A172 (cell line): ENCODE measurements around the gene NAV3. TPM values are rescaled to one million over a fixed set of nuclear protein-coding genes. Genes with fewer than 3 reads are reported as not detected.

Source experiments
- DNase-seq: peaks from one replicate; pipeline ENCODE4 v3.0.0-alpha.2; 2015; ENCODE audit warnings: low spot score
- total RNA-seq: library from RNA; depleted of rRNA; stranded (reverse); fragments of >200 nt; shearing (Covaris generic); gene quantifications from 2 replicates; pipeline ENCODE4 v1.2.3, GENCODE V29; 2014

The NAV3 gene
- total RNA-seq, 1 experiment from 2014 or later, result 52.0 TPM

DNA sequence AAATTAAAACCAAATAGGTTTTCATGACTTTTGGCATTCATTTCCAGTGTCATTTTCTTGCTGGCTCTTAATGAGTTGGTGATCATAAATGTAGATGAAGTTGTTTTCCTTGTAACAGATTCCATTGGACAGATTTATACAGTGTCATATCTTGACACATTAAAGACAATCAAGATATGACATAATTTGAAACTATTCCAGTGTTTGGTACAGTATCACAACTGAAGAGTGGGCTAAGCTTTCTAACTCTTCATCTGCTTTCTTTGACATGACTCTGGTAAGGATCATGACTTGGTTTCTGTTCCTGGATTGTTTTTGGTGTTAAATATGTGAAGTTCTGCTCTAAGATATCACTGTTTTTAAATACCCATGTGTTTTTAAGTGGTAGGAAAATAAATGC, 289.6 kb downstream of the NAV3 start:
- DNase-seq, result no peak

DNA sequence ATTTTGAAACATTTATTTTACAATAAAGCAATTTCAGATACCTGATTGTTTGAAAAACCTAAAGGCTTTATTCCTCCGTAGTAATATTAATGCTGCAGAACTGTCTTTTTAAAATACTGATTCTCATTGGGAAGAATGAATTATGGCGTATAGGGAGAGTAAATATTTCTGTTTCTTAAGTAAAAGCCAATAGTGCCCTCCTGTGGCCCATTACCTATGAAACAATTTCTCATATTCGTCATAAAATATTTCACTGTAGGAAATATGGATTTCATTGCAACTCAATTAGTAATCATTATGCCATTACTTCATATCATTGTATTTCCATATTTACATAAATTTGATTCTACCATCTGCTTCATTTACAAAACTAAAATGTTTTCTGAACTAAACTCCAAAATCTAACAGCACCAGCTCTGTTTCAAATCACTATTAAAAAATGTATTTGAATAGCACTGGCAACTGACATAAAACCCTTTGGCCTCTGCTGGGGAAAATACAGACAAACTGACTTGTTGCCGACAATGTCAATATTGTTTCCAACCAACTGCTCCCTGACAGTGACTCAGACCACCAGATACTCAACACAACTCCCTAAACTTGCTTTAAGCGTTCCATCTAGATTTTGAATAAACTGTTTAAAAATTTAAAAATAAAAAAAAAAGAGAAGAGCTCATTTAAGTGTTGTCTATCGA, 290.3 kb downstream of the NAV3 start:
- no peak for DNase-seq

DNA sequence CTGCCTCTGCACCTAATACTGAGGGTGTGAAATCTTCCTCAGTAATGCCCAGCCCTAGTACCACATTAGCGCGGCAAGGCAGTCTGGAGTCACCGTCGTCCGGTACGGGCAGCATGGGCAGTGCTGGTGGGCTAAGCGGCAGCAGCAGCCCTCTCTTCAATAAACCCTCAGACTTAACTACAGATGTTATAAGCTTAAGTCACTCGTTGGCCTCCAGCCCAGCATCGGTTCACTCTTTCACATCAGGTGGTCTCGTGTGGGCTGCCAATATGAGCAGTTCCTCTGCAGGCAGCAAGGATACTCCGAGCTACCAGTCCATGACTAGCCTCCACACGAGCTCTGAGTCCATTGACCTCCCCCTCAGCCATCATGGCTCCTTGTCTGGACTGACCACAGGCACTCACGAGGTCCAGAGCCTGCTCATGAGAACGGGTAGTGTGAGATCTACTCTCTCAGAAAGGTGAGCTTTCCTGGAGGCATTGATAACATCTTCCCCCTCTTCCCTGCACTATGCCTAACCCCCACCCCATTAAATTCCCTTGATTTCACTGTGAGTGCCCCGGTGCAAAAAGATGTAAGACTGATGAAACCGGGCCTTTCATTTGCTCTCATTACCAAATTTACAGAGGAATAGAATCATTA, 291.4 kb downstream of the NAV3 start:
- no peak for DNase-seq

DNA sequence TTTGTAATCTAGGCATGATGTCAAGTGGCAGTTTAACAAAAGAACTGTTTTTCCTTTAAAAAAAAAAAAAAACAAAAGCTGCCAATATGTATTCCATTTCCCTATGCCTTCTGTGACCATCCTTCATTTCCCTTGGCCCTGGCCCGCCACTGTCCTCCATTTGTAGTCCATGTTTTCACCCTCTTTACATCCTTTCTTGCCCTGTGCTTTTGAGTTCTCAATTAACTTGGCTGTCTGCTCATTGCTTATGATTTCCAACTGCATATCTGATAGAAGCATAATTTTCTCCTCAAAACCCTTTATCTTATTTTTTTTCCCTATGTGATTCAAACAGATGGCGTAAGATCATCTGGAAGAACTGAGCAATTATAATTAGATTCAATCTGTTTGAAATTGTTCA, 297.5 kb downstream of the NAV3 start:
- no peak for DNase-seq

DNA sequence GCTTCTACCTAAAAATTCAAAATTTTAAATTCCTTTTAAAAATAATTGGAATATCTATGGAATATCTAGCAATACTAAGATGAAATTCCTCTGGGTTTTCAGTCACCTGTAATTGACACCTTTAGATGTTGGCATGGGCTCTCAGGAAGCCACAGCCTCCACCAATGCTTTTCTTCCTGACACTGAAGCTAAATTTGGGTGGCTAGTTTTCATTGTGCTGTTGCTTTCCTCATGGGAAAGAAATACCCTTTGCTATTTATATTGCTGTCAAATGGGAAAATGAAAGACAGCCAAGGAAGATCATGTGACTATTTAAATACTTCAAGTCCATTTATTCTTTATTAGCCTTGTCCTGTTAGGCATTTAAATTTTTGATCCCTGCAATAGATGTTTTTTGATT, 313.0 kb downstream of the NAV3 start:
- DNase-seq, result no peak

DNA sequence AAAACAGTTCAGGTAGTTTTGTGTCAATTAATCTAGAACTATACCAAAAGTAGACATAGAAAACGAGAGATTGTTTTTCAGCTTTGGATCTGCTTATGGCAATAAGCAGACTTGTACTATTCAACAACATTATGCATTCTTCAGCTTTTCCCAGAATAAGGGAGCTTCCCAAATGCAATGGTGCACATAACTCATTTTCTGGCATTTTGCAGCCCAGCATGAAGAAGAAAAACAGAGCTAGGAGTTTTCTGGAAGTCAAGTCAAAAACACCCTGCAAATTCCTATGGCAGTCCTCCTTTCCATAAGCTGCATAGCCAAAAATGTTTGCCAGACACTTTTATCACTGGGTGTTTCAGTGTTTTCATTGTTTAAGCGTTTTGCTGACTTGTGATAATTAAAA, 314.7 kb downstream of the NAV3 start:
- no peak for DNase-seq

DNA sequence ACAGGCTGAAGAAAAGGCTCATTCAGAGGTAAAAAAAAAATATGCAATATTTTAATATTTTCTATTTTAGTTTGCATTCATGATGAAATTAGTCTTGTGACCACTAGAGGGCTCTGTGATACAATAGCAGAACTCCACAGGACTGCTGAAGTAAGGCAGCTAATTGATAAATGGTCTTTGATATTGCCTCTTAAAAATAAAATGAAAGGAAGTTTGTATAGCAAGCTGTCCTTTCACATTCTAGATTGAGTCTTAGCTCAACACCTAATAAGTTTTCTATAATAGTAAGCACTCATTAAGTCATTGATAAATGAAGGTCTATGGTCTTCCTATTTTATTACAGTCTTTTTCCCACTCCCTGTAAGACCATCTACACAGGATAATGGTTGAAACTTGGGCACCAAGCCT, 315.7 kb downstream of the NAV3 start:
- peak; percentile 10 for DNase-seq

DNA sequence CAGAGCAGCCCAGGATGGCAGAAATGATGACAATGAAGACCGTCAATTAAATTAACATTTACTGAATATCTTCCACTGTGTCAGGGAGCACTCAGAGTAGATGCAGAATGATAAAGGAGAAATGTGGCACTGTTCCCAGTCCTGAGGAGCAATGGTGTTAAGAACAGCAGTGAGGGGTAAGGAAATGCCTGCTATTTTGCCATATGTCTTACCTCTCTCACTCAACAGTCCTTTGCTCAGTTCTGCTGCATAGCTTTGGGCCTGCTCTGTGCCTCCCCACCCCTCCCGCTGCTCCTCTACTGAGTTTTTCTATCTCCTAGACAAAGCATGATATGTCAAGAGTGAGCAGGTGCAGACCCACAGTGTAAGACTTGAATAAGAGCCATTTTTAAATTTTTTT, 318.8 kb downstream of the NAV3 start:
- no peak for DNase-seq

DNA sequence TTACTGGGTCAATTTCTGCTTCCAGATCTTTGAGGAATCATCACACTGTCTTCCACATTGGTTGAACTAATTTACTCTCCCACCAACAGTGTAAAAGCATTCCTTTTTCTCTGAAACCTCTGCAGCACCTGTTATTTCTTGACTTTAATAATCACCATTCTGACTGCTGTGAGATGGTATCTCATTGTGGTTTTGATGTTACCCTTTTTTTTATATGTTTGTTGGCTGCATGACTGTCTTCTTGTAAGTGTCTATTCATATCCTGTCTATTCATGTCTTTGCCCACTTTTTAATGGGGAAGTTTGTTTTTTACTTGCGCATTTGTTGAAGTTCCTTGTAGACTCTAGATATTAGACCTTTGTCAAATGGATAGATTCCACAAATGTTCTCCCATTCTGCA, 324.9 kb downstream of the NAV3 start:
- DNase-seq, result no peak

DNA sequence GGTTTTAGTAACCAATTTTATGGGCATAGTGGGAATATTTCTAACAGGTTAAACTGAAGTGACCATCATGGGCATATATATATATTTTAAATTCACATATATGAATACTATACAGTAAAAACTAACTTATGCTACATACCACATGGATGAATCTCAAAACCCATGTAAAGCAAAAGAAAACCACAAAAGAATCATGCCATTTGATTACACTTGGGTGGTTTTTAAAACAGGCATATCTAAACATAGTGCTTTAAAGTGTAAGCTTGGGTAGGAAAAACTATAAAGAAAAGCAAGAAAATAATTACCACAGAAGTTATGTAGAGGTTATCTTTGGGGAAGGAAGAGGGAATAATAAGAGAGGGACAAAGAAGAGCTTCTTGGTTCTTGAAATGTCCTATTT, 326.1 kb downstream of the NAV3 start:
- no peak for DNase-seq

DNA sequence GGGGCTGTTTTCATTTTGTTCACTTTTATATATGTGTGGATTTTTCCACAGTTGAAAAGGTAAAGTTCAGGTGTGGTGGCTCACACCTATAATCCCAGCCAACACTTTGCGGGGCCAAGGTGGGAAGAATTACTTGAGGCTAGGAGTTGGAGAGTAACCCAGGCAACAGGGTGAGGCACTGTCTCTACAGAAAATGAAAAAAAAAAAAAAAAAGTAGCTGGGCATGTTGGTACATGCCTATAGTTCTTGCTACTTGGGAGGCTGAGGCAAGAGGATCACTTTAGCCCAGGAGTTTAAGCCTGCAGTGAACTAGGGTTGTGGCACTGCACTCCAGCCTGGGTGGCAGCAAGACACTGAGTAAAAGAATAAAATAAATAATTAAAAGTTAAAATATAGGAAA, 326.5 kb downstream of the NAV3 start:
- no peak for DNase-seq

DNA sequence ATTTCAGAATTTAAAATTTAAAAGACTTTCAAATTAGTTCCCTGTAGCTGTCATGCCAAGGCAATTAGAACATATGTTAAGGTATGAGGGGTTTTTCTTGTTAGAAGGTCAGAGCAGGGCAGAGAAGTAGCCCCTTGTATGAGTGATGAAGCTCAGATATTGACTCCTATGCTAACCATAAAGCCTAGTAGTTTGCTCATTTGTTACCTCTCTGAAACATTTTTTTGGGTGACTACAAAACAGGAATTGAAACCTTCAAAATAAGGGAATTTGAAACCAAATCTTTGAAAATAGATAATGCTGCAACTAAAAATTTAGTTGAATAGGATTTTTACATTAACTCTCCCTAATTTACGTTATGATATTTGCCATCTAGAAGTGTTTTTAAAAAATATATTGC, 333.5 kb downstream of the NAV3 start:
- DNase-seq, result no peak

DNA sequence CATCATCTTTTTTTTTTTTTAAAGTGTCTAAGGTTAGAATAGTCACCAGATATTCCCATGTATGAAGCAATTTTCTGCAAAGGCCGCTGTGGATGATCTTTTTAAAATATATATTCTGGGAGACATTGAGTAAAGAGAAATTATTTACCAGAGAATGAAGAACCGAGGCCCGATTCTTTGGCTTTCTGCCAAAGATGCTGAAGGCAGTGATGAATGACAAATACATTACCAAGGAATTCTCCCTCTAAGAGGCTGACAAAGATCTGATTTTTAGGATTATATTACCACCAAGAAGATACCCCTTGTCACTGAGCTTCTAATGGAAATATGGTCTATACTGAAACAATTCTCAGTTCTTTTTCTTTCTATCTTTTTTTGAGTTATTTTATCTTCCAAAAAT, 336.8 kb downstream of the NAV3 start:
- DNase-seq, result no peak

DNA sequence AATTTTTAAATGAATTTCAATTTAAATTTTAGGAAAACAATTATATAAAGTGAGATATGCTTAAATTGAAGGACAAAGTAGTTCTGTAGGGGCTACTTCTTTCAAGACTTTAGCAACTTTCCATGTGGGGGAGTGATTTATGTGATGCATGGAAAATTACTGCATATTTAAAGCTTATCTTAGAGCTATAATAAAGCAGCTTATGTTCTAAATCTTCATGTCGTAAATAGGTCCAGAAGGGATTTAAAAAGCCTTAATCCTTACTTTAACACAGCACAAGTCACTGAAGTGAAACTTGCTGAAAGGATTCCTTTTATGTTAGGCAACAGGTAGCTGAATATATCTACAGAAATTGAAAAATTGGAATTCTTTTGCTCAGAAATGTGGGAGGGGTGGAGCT, 340.4 kb downstream of the NAV3 start:
- no peak for DNase-seq

DNA sequence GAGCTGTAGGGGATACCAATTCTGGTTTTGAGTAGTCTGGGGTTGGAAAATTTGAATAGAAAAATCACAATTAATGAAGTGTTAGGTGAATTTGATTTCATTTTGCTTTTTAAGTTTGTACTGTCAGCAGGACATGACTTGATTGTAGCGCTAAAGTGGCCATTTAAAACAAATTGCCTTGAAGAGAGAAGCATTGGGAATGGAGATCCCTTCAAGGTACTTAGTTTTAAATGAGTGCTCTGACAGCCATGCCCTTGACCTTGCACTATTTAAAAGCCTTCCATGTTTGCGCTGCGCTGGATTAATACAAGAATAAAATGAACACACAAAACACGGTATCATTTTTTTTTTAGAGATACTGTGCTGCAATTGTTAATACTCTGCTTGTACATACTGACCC, 345.9 kb downstream of the NAV3 start:
- DNase-seq, result no peak

DNA sequence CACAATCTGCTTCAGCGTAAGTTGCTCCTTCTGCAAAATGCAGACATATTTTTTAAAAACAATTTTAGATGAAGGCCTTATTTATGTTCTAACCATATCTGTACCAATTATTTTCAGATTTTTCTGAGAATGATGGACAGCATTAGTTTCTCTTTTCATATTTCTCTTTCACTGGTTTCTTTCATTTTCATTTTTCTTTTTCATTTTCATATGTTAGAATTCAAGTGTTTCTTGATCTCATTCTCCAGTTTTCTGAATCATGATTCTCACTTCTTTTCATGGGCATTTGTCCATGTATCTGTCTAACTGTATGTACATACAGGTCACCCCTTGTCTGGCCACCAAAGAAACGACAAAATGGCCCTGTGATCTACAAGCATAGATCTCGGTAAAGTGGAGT, 346.6 kb downstream of the NAV3 start:
- no peak for DNase-seq

DNA sequence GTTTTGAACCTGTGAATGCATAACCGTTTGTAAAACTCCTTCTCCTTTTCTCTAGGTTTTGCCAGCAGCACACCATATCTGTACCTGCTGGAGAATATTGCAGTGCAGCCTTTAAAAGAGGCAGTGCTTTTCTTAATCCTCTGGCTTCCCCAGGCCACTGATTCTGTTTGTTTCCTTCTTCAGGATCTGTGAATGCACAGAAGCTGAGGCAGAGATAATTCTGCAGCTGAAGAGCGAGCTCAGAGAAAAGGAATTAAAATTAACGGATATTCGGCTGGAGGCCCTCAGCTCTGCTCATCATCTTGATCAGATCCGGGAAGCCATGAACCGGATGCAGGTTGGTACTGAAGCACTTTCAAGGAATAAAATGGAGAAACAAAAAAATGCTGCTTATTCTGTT, 348.7 kb downstream of the NAV3 start:
- DNase-seq, result no peak

DNA sequence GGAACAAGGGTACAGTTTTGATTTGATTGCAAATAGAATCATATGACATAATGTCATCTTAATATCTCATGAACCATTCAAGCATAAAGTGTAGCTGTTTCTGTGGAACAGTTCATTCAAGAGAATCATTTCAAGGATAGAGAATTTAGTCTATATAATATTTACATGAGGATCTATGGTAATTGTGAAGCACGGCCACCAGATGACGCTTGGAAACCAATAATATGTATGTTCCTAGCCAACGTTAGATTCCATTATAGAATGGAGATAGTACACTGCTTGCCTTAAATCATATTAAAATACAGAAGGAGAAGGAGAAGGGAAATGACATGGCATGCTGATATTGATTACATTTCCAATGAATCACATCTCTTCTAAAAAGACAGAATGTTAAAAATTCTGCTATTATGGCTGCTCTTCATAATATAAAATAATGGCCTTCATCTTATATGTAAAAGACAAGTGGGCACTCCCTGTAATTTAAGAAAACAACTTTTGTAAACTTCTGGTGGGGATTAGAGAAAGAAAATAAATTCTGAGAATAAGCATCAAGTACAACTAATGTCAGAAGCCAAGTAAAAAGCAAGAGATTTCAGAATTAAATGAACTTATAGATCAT, 351.0 kb downstream of the NAV3 start:
- no peak for DNase-seq

DNA sequence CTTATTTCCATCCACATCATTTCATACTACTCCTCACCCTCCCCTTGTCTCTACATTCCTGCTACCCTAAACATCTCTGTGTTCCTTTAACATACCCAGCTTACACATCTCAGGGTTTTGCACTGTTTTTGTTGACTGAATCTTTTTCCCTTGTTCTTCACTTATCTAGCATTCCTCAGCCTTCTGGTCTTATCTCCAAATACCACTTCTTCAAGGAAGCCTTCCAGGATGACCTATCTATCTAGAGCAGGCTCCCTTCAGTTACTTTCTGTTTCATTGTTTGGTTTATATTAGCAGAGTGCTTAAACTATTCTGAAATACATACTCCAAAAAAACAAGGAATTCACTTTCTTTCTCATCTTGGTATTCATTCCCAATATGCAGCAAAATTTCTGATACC, 353.1 kb downstream of the NAV3 start:
- no peak for DNase-seq

DNA sequence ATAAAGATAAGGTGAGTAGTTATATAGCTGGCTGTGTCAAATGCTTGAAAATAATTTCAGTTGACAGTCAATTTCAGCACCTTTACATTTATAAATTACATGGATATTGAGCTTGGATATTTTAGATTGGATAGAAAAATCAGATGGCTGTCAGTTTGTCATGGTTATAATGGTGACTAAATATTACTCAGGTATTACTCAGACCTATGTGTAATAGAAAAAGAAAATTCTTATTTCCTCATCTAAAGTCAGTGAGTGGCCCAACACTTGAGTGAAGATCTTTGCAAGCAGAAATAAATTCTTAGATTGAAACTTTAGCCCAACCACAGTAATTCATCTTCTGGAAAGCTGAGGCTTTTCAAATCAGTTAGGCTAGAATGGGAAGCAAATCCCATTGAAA, 354.4 kb downstream of the NAV3 start:
- peak; percentile 11 for DNase-seq

DNA sequence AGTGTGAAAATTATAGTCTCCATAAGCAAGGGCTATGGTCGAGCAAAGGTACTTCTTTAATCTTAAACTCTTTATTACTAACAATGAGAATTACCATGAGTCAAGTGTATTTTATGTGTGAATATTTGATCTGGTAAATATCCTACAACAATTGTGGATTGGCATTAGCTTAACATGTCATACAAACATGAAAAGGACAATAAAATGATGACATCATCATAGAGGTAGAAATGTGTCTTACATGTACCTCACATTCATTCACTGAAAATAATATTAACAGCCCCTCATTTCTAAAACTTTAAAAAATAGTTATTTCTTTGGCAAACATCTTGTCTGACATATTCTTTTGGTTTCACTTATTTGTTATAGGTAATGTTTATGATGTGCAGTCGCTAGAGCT, 355.0 kb downstream of the NAV3 start:
- no peak for DNase-seq

DNA sequence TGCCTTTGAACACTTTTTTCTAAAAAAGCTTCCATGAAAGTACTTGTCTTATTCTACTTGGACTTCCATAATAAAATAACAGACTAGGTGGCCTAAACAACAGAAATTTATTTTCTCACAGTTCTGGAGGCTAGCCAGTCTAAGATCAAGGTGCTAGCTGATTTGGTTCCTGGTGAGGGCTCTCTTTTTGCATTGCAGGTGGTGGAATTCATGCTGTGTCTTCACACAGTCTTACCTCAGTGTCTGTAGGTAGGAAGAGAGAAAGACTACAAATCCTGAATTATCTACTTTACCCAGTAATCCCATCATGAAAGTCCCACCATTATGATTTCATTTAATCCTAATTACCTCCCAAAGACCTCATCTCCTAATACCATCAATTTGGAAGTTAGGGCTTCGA, 356.0 kb downstream of the NAV3 start:
- no peak for DNase-seq

DNA sequence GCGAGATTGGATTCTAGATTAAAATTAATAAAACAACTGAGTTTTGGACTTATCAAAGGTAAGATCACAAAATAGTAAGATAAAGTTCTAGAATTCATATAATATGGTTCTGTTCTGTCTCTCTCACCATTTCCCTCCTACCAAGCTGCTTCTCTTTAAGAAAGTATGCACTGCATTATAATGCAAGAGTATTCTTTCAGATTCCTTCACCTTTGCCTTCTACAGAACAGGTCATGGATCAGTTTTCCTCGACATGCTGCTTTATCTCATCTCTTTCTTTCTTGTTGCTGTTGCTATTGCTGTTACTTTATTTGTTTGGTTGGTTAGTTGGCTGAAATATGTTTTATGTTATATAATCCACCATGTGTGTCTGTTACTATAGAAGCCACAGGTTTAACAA, 357.0 kb downstream of the NAV3 start:
- no peak for DNase-seq

DNA sequence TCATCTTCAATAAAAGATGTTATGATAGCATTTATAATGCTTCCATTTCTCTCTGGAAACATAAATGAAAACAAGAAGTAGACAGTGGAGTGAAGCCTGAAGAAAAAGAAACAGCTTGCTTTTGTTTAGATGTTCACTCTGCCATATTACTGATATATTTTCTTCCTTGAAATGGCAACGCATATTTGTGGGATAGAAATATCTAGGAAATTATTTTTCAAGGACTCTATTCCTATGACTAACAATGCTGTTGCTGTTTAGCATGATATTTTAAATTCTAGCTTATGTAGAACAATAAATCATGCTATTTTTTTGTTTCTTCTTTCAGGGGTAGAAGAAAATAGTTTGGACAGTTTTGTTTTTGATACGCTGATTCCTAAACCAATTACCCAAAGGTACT, 359.0 kb downstream of the NAV3 start:
- DNase-seq, result no peak
